Activated T-cell treated with anti-CD3 and anti-CD28 coated beads, Interleukin-2, amount 50 U/mL, for 72 hours (primary cell): Measurements from ENCODE around the gene CYP24A1. TPM values are rescaled to one million over a fixed set of nuclear protein-coding genes. Genes with fewer than 3 reads are reported as not detected.
A peak's percentile ranks its signal among the peaks of the same experiment; 100 is the strongest.

Source experiments
- ATAC-seq, 2 donors: fragments of 150-1000 bp; cut with Tn5 transposase; replicated peaks in 1 of 2; 2 replicates each; pipeline ENCODE4 v1.10.0; 2021; ENCODE audit warnings: moderate library complexity in 2 of 2, mild to moderate bottlenecking in 1 of 2
- DNase-seq, 2 donors: peaks; one replicate each; pipeline ENCODE4 v3.0.0; 2021 to 2022; ENCODE audit warnings: mixed read lengths in 1 of 2
- H3K27ac Mint-ChIP-seq: one replicate; pipeline ENCODE4 v1.8.0; 2022; ENCODE audit warnings: mild to moderate bottlenecking, moderate library complexity, mixed read lengths
- H3K27me3 Mint-ChIP-seq: one replicate; pipeline ENCODE4 v1.8.0; 2022; ENCODE audit warnings: low read depth, mixed read lengths
- H3K36me3 Mint-ChIP-seq, 2 donors: one replicate each; pipeline ENCODE4 v1.8.0; 2022; ENCODE audit warnings: mixed read lengths in 2 of 2, mild to moderate bottlenecking in 1 of 2; ENCODE audit not compliant: insufficient read depth in 2 of 2
- H3K4me1 Mint-ChIP-seq: one replicate; pipeline ENCODE4 v1.8.0; 2022; ENCODE audit warnings: low read depth, mixed read lengths
- H3K4me3 Mint-ChIP-seq, 2 donors: one replicate each; pipeline ENCODE4 v1.8.0; 2022; ENCODE audit warnings: mild to moderate bottlenecking in 2 of 2, mixed read lengths in 2 of 2, moderate library complexity in 2 of 2
- H3K9me3 Mint-ChIP-seq, 2 donors: one replicate each; pipeline ENCODE4 v1.8.0; 2022; ENCODE audit warnings: mixed read lengths in 2 of 2
- total RNA-seq, 2 donors: library from RNA; stranded (reverse); gene quantifications; one replicate each; pipeline ENCODE4 v1.2.3, GENCODE V29; 2022

The CYP24A1 gene
- total RNA-seq, 2 donors from 2014 or later: not detected

GRCh38 chr20:54110041-54110440, 63.7 kb downstream of the CYP24A1 start:
- Mint-ChIP-seq H3K4me3 (no peak overlapping the region), H3K4me1 (peaks cover 6% of the 10 kb centered on the region), H3K27ac (peak overlapping the region; percentile 18), H3K27me3 (peaks cover 15% of the 10 kb centered on the region), H3K9me3 (peaks cover 0 to 2% of the 10 kb centered on the region in 2 donors), H3K36me3 (no peaks in the 10 kb centered on the region)
- DNase-seq (no peak), ATAC-seq (no peak)

- H3K27ac Mint-ChIP-seq: no peak overlapping the region
- DNase-seq: no peak
- H3K4me3 Mint-ChIP-seq: no peak overlapping the region
- H3K36me3 Mint-ChIP-seq: no peaks in the 10 kb centered on the region
- peaks cover 6% of the 10 kb centered on the region for H3K4me1 Mint-ChIP-seq
- no peak for ATAC-seq
- peaks cover 0 to 2% of the 10 kb centered on the region in 2 donors for H3K9me3 Mint-ChIP-seq
- peaks cover 12% of the 10 kb centered on the region for H3K27me3 Mint-ChIP-seq
Observed at GRCh38 chr20:54108817-54109216, 65.0 kb downstream of the CYP24A1 start.

GRCh38 chr20:54108326-54108642, 65.5 kb downstream of the CYP24A1 start:
- peaks cover 0 to 2% of the 10 kb centered on the region in 2 donors for H3K9me3 Mint-ChIP-seq
- H3K4me1 Mint-ChIP-seq: peaks cover 6% of the 10 kb centered on the region
- no peak overlapping the region for H3K4me3 Mint-ChIP-seq
- H3K27ac Mint-ChIP-seq: no peak overlapping the region
- DNase-seq: no peak
- no peak for ATAC-seq
- no peaks in the 10 kb centered on the region for H3K36me3 Mint-ChIP-seq
- peaks cover 7% of the 10 kb centered on the region for H3K27me3 Mint-ChIP-seq

GRCh38 chr20:54107600-54108325, 66.0 kb downstream of the CYP24A1 start:
- Mint-ChIP-seq H3K4me1 (peaks cover 6% of the 10 kb centered on the region), H3K9me3 (peaks cover 0 to 2% of the 10 kb centered on the region in 2 donors), H3K4me3 (no peak overlapping the region), H3K27me3 (peaks cover 6% of the 10 kb centered on the region), H3K27ac (no peak overlapping the region), H3K36me3 (no peaks in the 10 kb centered on the region)
- DNase-seq (no peak), ATAC-seq (no peak)

GRCh38 chr20:54107181-54107580, 66.6 kb downstream of the CYP24A1 start:
- DNase-seq (no peak), ATAC-seq (no peak)
- H3K27ac Mint-ChIP-seq: no peak overlapping the region
- peaks cover 0 to 2% of the 10 kb centered on the region in 2 donors for H3K9me3 Mint-ChIP-seq
- H3K36me3 Mint-ChIP-seq: no peaks in the 10 kb centered on the region
- peaks cover 6% of the 10 kb centered on the region for H3K4me1 Mint-ChIP-seq
- H3K27me3 Mint-ChIP-seq: peaks cover 6% of the 10 kb centered on the region
- H3K4me3 Mint-ChIP-seq: no peak overlapping the region

- DNase-seq: no peak
- H3K4me1 Mint-ChIP-seq: peaks cover 6% of the 10 kb centered on the region
- no peaks in the 10 kb centered on the region for H3K36me3 Mint-ChIP-seq
- H3K9me3 Mint-ChIP-seq: no peaks in the 10 kb centered on the region
- H3K27me3 Mint-ChIP-seq: peaks cover 6% of the 10 kb centered on the region
- H3K4me3 Mint-ChIP-seq: no peak overlapping the region
- ATAC-seq: no peak
- H3K27ac Mint-ChIP-seq: no peak overlapping the region
Observed at GRCh38 chr20:54106162-54106561, 67.6 kb downstream of the CYP24A1 start.

GRCh38 chr20:54105653-54106052, 68.1 kb downstream of the CYP24A1 start:
- Mint-ChIP-seq H3K4me3 (no peak overlapping the region), H3K27ac (no peak overlapping the region), H3K27me3 (peaks cover 6% of the 10 kb centered on the region), H3K9me3 (no peaks in the 10 kb centered on the region), H3K4me1 (peaks cover 6% of the 10 kb centered on the region), H3K36me3 (no peaks in the 10 kb centered on the region)
- no peak for ATAC-seq
- DNase-seq: no peak

GRCh38 chr20:54104781-54105180, 69.0 kb downstream of the CYP24A1 start:
- no peak overlapping the region for H3K4me3 Mint-ChIP-seq
- peaks cover 6% of the 10 kb centered on the region for H3K27me3 Mint-ChIP-seq
- H3K4me1 Mint-ChIP-seq: no peaks in the 10 kb centered on the region
- no peak overlapping the region for H3K27ac Mint-ChIP-seq
- no peak for ATAC-seq
- DNase-seq: no peak
- H3K36me3 Mint-ChIP-seq: no peaks in the 10 kb centered on the region
- no peaks in the 10 kb centered on the region for H3K9me3 Mint-ChIP-seq

GRCh38 chr20:54103762-54104600, 69.8 kb downstream of the CYP24A1 start:
- Mint-ChIP-seq H3K4me1 (no peaks in the 10 kb centered on the region), H3K36me3 (no peaks in the 10 kb centered on the region), H3K9me3 (no peaks in the 10 kb centered on the region), H3K27ac (no peak overlapping the region), H3K27me3 (peaks cover 6% of the 10 kb centered on the region), H3K4me3 (no peak overlapping the region)
- DNase-seq (no peak), ATAC-seq (no peak)

Other genes starting within 250 kb of the CYP24A1 start
- not detected for gene BCAS1, start 103.4 kb downstream of the CYP24A1 start, total RNA-seq
- gene PFDN4, start 34.1 kb upstream of the CYP24A1 start, total RNA-seq: 10 to 100 TPM; 48.9 to 49.1 TPM